Mesenchymal stem cell (in vitro differentiated cells and primary cell): ENCODE measurements around the gene BCAP31.
A peak's percentile ranks its signal among the peaks of the same experiment; 100 is the strongest.

ENCODE experiments used
- DNase-seq: peaks from one replicate; pipeline ENCODE4 v3.0.0-alpha.2; 2013
- H2AFZ ChIP-seq: one replicate; pipeline ENCODE4 v1.6.1; 2013; ENCODE audit warnings: low read depth, mild to moderate bottlenecking, control low read depth, inconsistent platforms, low read length, moderate library complexity
- H2AK5ac ChIP-seq: 2 replicates; pipeline ENCODE4 v1.6.1; 2013; ENCODE audit warnings: low read length, moderate library complexity, mild to moderate bottlenecking, inconsistent platforms; ENCODE audit not compliant: severe bottlenecking
- H2BK120ac ChIP-seq: one replicate; pipeline ENCODE4 v1.6.1; 2013; ENCODE audit warnings: low read depth, mild to moderate bottlenecking, inconsistent platforms, low read length, moderate library complexity
- H2BK12ac ChIP-seq, 2 experiments: one replicate each; pipeline ENCODE4 v1.6.1; 2013; ENCODE audit warnings: inconsistent platforms in 2 of 2, low read length in 2 of 2, mild to moderate bottlenecking in 2 of 2, moderate library complexity in 2 of 2, control low read depth in 1 of 2
- H2BK15ac ChIP-seq: one replicate; pipeline ENCODE4 v1.6.1; 2013; ENCODE audit warnings: mild to moderate bottlenecking, low read depth, inconsistent platforms; ENCODE audit not compliant: poor library complexity, severe bottlenecking
- H2BK5ac ChIP-seq: 2 replicates; pipeline ENCODE4 v1.6.1; 2013; ENCODE audit warnings: low read depth, mild to moderate bottlenecking, low read length, control low read depth, inconsistent platforms; ENCODE audit not compliant: poor library complexity, severe bottlenecking
- H3K14ac ChIP-seq, 2 experiments: one replicate each; pipeline ENCODE4 v1.6.1; 2013; ENCODE audit warnings: inconsistent platforms in 2 of 2, low read length in 2 of 2, control low read depth in 1 of 2, mild to moderate bottlenecking in 1 of 2, moderate library complexity in 1 of 2
- H3K18ac ChIP-seq, 2 experiments: one replicate each; pipeline ENCODE4 v1.6.1; 2013; ENCODE audit warnings: inconsistent platforms in 2 of 2, low read length in 2 of 2, control low read depth in 1 of 2, low read depth in 1 of 2, mild to moderate bottlenecking in 1 of 2
- H3K23ac ChIP-seq, 2 experiments: one replicate each; pipeline ENCODE4 v1.6.1; 2013; ENCODE audit warnings: inconsistent platforms in 2 of 2, low read length in 2 of 2, mild to moderate bottlenecking in 2 of 2, moderate library complexity in 2 of 2, control low read depth in 1 of 2
- H3K27ac ChIP-seq: 2 replicates; pipeline ENCODE4 v1.5.1; 2013; ENCODE audit warnings: mild to moderate bottlenecking, moderate library complexity, low read length, control low read depth, inconsistent platforms; ENCODE audit not compliant: poor library complexity, severe bottlenecking
- H3K27me3 ChIP-seq, 2 experiments: 2 replicates each; pipeline versions ENCODE4 v1.6.1 to v1.7.0; 2013; ENCODE audit warnings: low read length in 2 of 2, mild to moderate bottlenecking in 2 of 2, moderate library complexity in 2 of 2, control low read depth in 1 of 2, inconsistent platforms in 1 of 2; ENCODE audit not compliant: control insufficient read depth in 1 of 2, insufficient read depth in 1 of 2
- H3K36me3 ChIP-seq, 2 experiments: 2 replicates each; pipeline versions ENCODE4 v1.6.1 to v1.7.0; 2013; ENCODE audit warnings: low read length in 2 of 2, control low read depth in 1 of 2, inconsistent platforms in 1 of 2, low read depth in 1 of 2, mild to moderate bottlenecking in 1 of 2; ENCODE audit not compliant: insufficient read depth in 2 of 2, control insufficient read depth in 1 of 2
- H3K4ac ChIP-seq, 2 experiments: one replicate each; pipeline ENCODE4 v1.6.1; 2013; ENCODE audit warnings: inconsistent platforms in 2 of 2, low read length in 2 of 2, mild to moderate bottlenecking in 2 of 2, moderate library complexity in 2 of 2, control low read depth in 1 of 2, low read depth in 1 of 2
- H3K4me1 ChIP-seq: 2 replicates; pipeline ENCODE4 v1.6.1; 2013; ENCODE audit warnings: low read depth, low read length, control low read depth; ENCODE audit not compliant: control insufficient read depth, insufficient read depth
- H3K4me2 ChIP-seq: 2 replicates; pipeline ENCODE4 v1.6.1; 2013; ENCODE audit warnings: low read length, mild to moderate bottlenecking, inconsistent platforms; ENCODE audit not compliant: poor library complexity, severe bottlenecking
- H3K4me3 ChIP-seq, 2 experiments: 2 replicates each; pipeline versions ENCODE4 v1.5.1 to v1.7.0; 2013; ENCODE audit warnings: low read length in 2 of 2, mild to moderate bottlenecking in 2 of 2, control low read depth in 1 of 2, low read depth in 1 of 2; ENCODE audit not compliant: insufficient read depth in 1 of 2
- H3K79me1 ChIP-seq: replicated peaks from 2 replicates; pipeline ENCODE4 v1.6.1; 2013; ENCODE audit warnings: mild to moderate bottlenecking, control low read depth, low read length, inconsistent platforms; ENCODE audit not compliant: poor library complexity, severe bottlenecking
- H3K9ac ChIP-seq: 2 replicates; pipeline ENCODE4 v1.7.0; 2013; ENCODE audit warnings: mild to moderate bottlenecking, low read length, moderate library complexity
- H3K9me3 ChIP-seq: 2 replicates; pipeline ENCODE4 v1.7.0; 2013; ENCODE audit warnings: mild to moderate bottlenecking, low read length; ENCODE audit not compliant: control insufficient read depth
- H4K8ac ChIP-seq: one replicate; pipeline ENCODE4 v1.6.1; 2013; ENCODE audit warnings: inconsistent platforms, mild to moderate bottlenecking, low read length, moderate library complexity
- H4K91ac ChIP-seq: one replicate; pipeline ENCODE4 v1.6.1; 2013; ENCODE audit warnings: mild to moderate bottlenecking, low read length, inconsistent platforms
- WGBS: methylation state at CpG from one replicate; pipeline ENCODE4 v1.1.7; 2013; ENCODE audit warnings: mixed read lengths; 5-methylcytosine and 5-hydroxymethylcytosine counted together

Gene BCAP31

DNA sequence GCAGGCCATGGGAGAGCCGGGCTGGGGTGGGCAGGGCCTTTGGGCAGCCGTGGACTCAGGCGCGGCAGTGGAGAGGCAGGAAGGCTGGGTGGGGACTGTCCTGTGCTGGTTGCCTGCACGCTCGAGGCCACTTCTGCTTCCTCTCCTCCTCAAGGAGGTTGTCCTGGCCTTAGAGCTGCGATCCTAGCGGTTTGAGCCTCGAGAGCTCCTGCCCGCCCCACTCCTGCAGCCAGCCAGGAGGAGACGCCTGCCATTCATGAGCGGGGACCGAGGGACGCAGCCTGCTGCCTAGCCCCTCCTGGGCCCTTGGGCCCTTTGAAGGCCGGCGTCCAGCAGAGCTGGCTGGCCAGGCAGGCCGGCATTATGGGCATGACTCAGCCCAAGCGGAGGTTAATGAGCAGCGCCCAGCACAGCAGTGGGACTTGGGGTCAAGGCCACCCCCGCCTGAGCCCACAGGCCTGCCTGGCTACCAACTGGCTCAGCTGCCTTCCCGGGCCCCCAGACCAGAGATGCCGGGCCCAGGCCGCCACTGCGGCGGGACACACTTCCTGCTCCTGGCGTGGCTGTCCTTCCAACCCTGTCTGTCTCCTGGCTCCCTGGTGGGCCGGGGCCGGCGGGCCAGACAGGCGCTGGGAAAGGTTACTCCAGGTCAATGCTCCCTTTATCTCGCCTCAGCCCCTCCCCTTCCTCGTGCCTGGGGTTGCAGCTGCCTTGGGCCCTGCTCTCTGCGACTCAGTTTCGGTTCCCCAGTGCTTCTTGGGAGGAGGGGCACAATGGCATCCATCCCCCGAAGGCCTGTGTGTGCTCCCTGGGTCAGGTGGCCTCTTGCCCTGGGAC is 2.3 kb upstream of the BCAP31 start:
- Histone ChIP-seq H3K9ac (peak overlapping the region; percentile 64), H4K8ac (peak overlapping the region; percentile 92), H3K14ac (peak overlapping the region in 1 of 2 experiments; percentile 87), H3K27ac (peak overlapping the region; percentile 83), H2AK5ac (no peak overlapping the region), H3K4me3 (peak overlapping the region in 1 of 2 experiments; percentile 49), H2BK15ac (peak overlapping the region; percentile 93), H3K36me3 (peaks cover 7 to 8% of the 10 kb centered on the region in 2 experiments), H3K9me3 (peaks cover 10% of the 10 kb centered on the region), H3K79me1 (peaks cover 4% of the 10 kb centered on the region), H3K4me1 (peaks cover 36% of the 10 kb centered on the region), H2BK5ac (peak overlapping the region; percentile 86), H3K4me2 (peak overlapping the region; percentile 42), H3K18ac (peak overlapping the region; percentile 83 to 95), H2BK120ac (peak overlapping the region; percentile 85), H3K23ac (peak overlapping the region; percentile 34 to 59), H2AFZ (no peak overlapping the region), H4K91ac (peak overlapping the region; percentile 97), H3K4ac (peak overlapping the region; percentile 89 to 94), H3K27me3 (no peaks in the 10 kb centered on the region), H2BK12ac (peak overlapping the region; percentile 83 to 89)
- WGBS = 2% methylated on average over 24 of the region's 35 CpGs
- DNase-seq = peak; percentile 77

DNA sequence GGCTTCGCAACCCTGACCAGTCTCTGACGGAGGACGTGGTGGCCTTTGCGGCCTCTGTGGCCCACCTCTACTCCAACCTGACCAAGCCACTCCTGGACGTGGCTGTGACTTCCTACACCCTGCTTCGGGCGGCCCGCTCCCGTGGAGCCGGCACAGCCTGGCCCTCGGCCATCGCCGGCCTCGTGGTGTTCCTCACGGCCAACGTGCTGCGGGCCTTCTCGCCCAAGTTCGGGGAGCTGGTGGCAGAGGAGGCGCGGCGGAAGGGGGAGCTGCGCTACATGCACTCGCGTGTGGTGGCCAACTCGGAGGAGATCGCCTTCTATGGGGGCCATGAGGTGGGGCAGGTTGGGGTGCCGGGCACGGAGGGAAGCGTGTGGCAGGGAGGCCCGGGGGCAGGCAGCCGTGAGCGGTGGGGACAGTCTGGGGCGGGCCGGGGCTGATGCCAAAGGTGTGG is 1.7 kb upstream of the BCAP31 start:
- H3K79me1 ChIP-seq = peaks cover 4% of the 10 kb centered on the region
- peak overlapping the region in 1 of 2 experiments; percentile 29 for H3K4me3 ChIP-seq
- H3K23ac ChIP-seq = peak overlapping the region; percentile 34 to 59
- peak overlapping the region; percentile 85 for H2BK120ac ChIP-seq
- H3K27ac ChIP-seq = peak overlapping the region; percentile 83
- H3K27me3 ChIP-seq = no peaks in the 10 kb centered on the region
- H3K4me1 ChIP-seq = peaks cover 36% of the 10 kb centered on the region
- no peak overlapping the region for H3K9ac ChIP-seq
- H3K36me3 ChIP-seq = peaks cover 7 to 8% of the 10 kb centered on the region in 2 experiments
- H2AFZ ChIP-seq = no peak overlapping the region
- peaks cover 4% of the 10 kb centered on the region for H3K9me3 ChIP-seq
- H4K8ac ChIP-seq = peak overlapping the region; percentile 92
- WGBS = 85% methylated on average over 12 of the region's 35 CpGs
- peak overlapping the region; percentile 84 for H2AK5ac ChIP-seq
- peak overlapping the region; percentile 97 for H4K91ac ChIP-seq
- H2BK12ac ChIP-seq = peak overlapping the region; percentile 70 to 89
- peak overlapping the region; percentile 82 to 94 for H3K4ac ChIP-seq
- no peak overlapping the region for H3K4me2 ChIP-seq
- H2BK5ac ChIP-seq = peak overlapping the region; percentile 86
- peak overlapping the region in 1 of 2 experiments; percentile 87 for H3K14ac ChIP-seq
- no peak for DNase-seq
- peak overlapping the region; percentile 62 to 95 for H3K18ac ChIP-seq
- H2BK15ac ChIP-seq = peak overlapping the region; percentile 93

- H3K27ac ChIP-seq = peak overlapping the region; percentile 49
- 84% methylated on average over 51 of the region's 55 CpGs for WGBS
- peak overlapping the region in 1 of 2 experiments; percentile 87 for H3K14ac ChIP-seq
- peak overlapping the region; percentile 66 for H3K4me2 ChIP-seq
- H3K4me1 ChIP-seq = peaks cover 36% of the 10 kb centered on the region
- H3K9me3 ChIP-seq = no peaks in the 10 kb centered on the region
- H2BK15ac ChIP-seq = peak overlapping the region; percentile 93
- H2AFZ ChIP-seq = no peak overlapping the region
- H3K4me3 ChIP-seq = peak overlapping the region; percentile 44 to 65
- H4K91ac ChIP-seq = peak overlapping the region; percentile 97
- peak overlapping the region; percentile 84 to 94 for H3K4ac ChIP-seq
- H3K36me3 ChIP-seq = peaks cover 13% of the 10 kb centered on the region in 2 experiments
- H4K8ac ChIP-seq = peak overlapping the region; percentile 87
- peak overlapping the region; percentile 74 for H3K9ac ChIP-seq
- H3K18ac ChIP-seq = peak overlapping the region; percentile 62 to 95
- H2BK5ac ChIP-seq = no peak overlapping the region
- no peak for DNase-seq
- H2BK120ac ChIP-seq = peak overlapping the region; percentile 15
- peaks cover 4% of the 10 kb centered on the region for H3K79me1 ChIP-seq
- peak overlapping the region; percentile 84 for H2AK5ac ChIP-seq
- peak overlapping the region; percentile 85 to 89 for H2BK12ac ChIP-seq
- H3K23ac ChIP-seq = no peak overlapping the region
- H3K27me3 ChIP-seq = peaks cover 0 to 4% of the 10 kb centered on the region in 2 experiments
Measured at GRCh38 chrX:153725039-153725831, 1.0 kb upstream of the BCAP31 start.
